Measurements from ENCODE around the gene MRC1. TPM values are rescaled to one million over a fixed set of nuclear protein-coding genes. Genes with fewer than 3 reads are reported as not detected.
A peak's percentile ranks its signal among the peaks of the same experiment; 100 is the strongest.

Gene MRC1
- total RNA-seq, 2 experiments from 2014 or later, result 0.08 TPM

DNA sequence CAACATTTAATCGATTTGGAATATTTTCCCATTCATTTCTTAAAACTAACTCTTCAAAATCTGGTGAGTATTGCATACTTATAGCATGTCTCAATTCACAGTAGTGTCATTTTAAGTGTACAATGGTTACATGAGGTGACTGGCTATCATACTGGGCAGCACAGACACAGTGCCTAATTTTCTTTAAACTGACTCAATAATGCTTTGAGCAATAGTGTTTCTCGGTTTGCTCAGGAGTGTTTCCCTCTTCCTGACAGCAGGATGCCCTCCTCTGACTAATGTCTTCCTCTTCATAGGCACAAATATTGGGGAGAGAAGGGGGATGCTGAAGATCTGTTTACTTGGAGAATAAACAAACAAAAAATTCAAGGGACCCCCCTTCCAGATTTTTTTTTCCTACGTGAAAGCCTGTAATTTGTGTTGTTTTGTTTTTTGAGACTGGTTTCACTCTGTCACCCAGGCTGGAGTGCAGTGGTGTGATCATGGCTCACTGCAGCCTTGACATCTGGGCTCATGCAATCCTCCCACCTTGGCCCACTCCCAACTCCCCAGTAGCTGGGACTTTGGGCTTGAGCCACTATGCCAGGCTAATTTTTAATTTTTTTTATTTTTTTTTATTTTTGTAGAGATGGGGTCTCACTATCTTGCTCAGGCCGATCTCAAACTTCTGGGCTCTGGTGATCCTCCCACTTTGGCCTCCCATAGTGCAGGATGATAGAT is 2.2 kb downstream of the MRC1 start:
- Histone ChIP-seq H3K36me3 (ENCODE audit: insufficient read depth, low read length) (no peaks in the 10 kb centered on the region), H3K27me3 (ENCODE audit: control insufficient read depth in 1 of 2, insufficient read depth in 2 of 2, low read length in 2 of 2) (peaks cover 5% of the 10 kb centered on the region in 2 experiments), H3K4me1 (ENCODE audit: insufficient read depth, low read length) (no peaks in the 10 kb centered on the region), H3K9me3 (ENCODE audit: control insufficient read depth in 1 of 2, insufficient read depth in 1 of 2, low read length in 2 of 2) (no peaks in the 10 kb centered on the region), H3K4me3 (ENCODE audit: low read length) (no peak overlapping the region), H3K27ac (ENCODE audit: low read depth in 1 of 2, low read length in 2 of 2) (no peak overlapping the region)
- H3K4me3 Mint-ChIP-seq, result no peak overlapping the region
- no peaks in the 10 kb centered on the region for H3K4me1 Mint-ChIP-seq (ENCODE audit: low read depth)
- no peak for TF ChIP-seq CTCF (IDR thresholded peaks at IDR 0.05)
- POLR2A ChIA-PET, result no interaction called here
- CTCF ChIA-PET, result no interaction called here
- H3K27me3 Mint-ChIP-seq, result peaks cover 46% of the 10 kb centered on the region
- no peaks in the 10 kb centered on the region for H3K9me3 Mint-ChIP-seq
- H3K27ac Mint-ChIP-seq, result no peak overlapping the region
- no peak for DNase-seq
- no peaks in the 10 kb centered on the region for H3K36me3 Mint-ChIP-seq (ENCODE audit: low read depth)
- intact Hi-C loops (cut with DNase I, micrococcal nuclease), result no loop called here
- ATAC-seq (ENCODE audit: poor library complexity), result no peak

DNA sequence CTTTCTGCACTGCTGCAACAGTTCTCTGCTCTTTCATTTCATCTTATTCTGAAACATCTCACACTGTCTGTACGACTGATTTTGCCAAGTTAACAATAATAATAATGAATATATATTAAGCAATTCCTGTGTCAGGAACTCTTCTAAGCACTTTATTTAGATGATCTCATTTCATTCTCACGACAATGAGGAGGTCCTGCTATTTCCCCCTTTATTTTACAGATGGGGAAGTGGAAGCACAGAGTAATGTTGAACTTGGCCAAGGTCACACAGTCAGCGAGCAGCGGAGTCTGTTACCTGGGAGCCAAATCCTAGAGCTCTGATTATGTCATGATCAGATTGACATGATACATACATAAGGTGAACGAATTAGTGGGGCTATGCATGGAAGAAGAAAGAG is 5.8 kb downstream of the MRC1 start:
- H3K9me3 Mint-ChIP-seq, result no peaks in the 10 kb centered on the region
- POLR2A ChIA-PET, result no interaction called here

DNA sequence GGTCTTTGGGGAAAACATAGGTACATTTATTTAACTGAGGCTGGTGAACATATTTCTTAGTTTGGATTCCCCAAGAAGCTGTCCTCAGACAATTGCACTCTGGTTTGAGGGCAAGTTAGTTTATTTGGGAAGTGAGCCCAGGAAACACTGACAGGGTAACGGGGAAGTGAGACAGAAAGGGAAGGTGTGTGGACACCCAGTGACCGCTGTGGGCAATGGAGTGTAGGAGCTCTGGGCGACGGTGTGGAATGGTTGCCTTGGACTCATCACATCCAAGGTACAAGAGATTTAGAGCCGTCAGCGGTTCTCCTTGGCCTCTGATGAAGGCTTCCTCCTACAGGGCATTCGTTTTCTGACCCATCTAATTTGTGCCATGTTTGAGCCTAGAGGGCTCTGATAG is 7.1 kb downstream of the MRC1 start:
- POLR2A ChIA-PET, result no interaction called here
- H3K4me1 Mint-ChIP-seq (ENCODE audit: low read depth), result no peaks in the 10 kb centered on the region

More for the DNA sequence above, 5.8 kb downstream of the MRC1 start:
- H3K4me3 ChIP-seq (ENCODE audit: low read length), result no peak overlapping the region
- H3K4me1 ChIP-seq (ENCODE audit: insufficient read depth, low read length), result no peaks in the 10 kb centered on the region
- no peaks in the 10 kb centered on the region for H3K36me3 ChIP-seq (ENCODE audit: insufficient read depth, low read length)
- peaks cover 5% of the 10 kb centered on the region in 2 experiments for H3K27me3 ChIP-seq (ENCODE audit: control insufficient read depth in 1 of 2, insufficient read depth in 2 of 2, low read length in 2 of 2)
- intact Hi-C loops (cut with DNase I, micrococcal nuclease), result no loop called here
- no peak overlapping the region for H3K27ac ChIP-seq (ENCODE audit: low read depth in 1 of 2, low read length in 2 of 2)
- ATAC-seq (ENCODE audit: poor library complexity), result no peak
- TF ChIP-seq CTCF (IDR thresholded peaks at IDR 0.05), result no peak
- CTCF ChIA-PET, result no interaction called here
- Mint-ChIP-seq H3K4me3 (no peak overlapping the region), H3K36me3 (ENCODE audit: low read depth) (no peaks in the 10 kb centered on the region), H3K27me3 (peaks cover 36% of the 10 kb centered on the region), H3K27ac (no peak overlapping the region), H3K4me1 (ENCODE audit: low read depth) (no peaks in the 10 kb centered on the region)
- DNase-seq, result no peak
- no peaks in the 10 kb centered on the region for H3K9me3 ChIP-seq (ENCODE audit: control insufficient read depth in 1 of 2, insufficient read depth in 1 of 2, low read length in 2 of 2)

More for the DNA sequence above, 7.1 kb downstream of the MRC1 start:
- no peaks in the 10 kb centered on the region for H3K4me1 ChIP-seq (ENCODE audit: insufficient read depth, low read length)
- no peak overlapping the region for H3K27ac ChIP-seq (ENCODE audit: low read depth in 1 of 2, low read length in 2 of 2)
- intact Hi-C loops (cut with DNase I, micrococcal nuclease), result no loop called here
- CTCF ChIA-PET, result no interaction called here
- DNase-seq, result peak in 1 of 14 experiments; percentile 9
- H3K36me3 Mint-ChIP-seq (ENCODE audit: low read depth), result no peaks in the 10 kb centered on the region
- no peaks in the 10 kb centered on the region for H3K9me3 ChIP-seq (ENCODE audit: control insufficient read depth in 1 of 2, insufficient read depth in 1 of 2, low read length in 2 of 2)
- TF ChIP-seq CTCF (IDR thresholded peaks at IDR 0.05), result no peak
- H3K27ac Mint-ChIP-seq, result no peak overlapping the region
- no peak overlapping the region for H3K4me3 ChIP-seq (ENCODE audit: low read length)
- peaks cover 25% of the 10 kb centered on the region for H3K27me3 Mint-ChIP-seq
- H3K27me3 ChIP-seq (ENCODE audit: control insufficient read depth in 1 of 2, insufficient read depth in 2 of 2, low read length in 2 of 2), result peaks cover 5% of the 10 kb centered on the region in 2 experiments
- no peaks in the 10 kb centered on the region for H3K36me3 ChIP-seq (ENCODE audit: insufficient read depth, low read length)
- H3K4me3 Mint-ChIP-seq, result no peak overlapping the region
- no peak for ATAC-seq (ENCODE audit: poor library complexity)
- H3K9me3 Mint-ChIP-seq, result no peaks in the 10 kb centered on the region

Measured in CD4-positive, alpha-beta T cell (primary cell).